B cell (primary cell): ENCODE results near the gene PLEKHH2.

Experiments
- EZH2 ChIP-seq: IDR thresholded peaks from 2 replicates; pipeline ENCODE4 v1.6.1; 2012; ENCODE audit warnings: borderline replicate concordance, low read depth, mild to moderate bottlenecking, moderate library complexity, low read length; ENCODE audit not compliant: insufficient read depth, poor library complexity, severe bottlenecking
- TF ChIP-seq, protein P1 (sequence below): fragments of 200-600 bp; IDR thresholded peaks from one replicate; pipeline ENCODE4 v1.8.0; 2022; ENCODE audit warnings: antibody characterized with exemption, mild to moderate bottlenecking

DNA sequence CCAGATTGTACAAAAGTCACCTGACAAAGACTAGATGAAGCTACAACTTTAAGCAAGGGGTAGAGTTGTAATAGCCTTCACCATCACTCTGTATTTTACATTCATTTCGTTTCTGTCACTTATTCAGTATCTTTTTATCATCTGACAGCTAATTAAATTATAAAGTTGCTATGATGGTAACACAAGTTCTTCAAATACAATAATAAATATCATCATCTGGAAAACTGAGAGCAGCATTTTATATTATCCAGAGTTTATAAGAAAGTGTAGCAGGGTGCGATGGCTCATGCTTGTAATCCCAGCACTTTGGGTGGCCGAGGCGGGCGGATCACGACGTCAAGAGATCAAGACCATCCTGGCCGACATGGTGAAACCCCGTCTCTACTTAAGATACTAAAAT lies 157.9 kb downstream of the PLEKHH2 start:
- TF ChIP-seq, protein P1, sequence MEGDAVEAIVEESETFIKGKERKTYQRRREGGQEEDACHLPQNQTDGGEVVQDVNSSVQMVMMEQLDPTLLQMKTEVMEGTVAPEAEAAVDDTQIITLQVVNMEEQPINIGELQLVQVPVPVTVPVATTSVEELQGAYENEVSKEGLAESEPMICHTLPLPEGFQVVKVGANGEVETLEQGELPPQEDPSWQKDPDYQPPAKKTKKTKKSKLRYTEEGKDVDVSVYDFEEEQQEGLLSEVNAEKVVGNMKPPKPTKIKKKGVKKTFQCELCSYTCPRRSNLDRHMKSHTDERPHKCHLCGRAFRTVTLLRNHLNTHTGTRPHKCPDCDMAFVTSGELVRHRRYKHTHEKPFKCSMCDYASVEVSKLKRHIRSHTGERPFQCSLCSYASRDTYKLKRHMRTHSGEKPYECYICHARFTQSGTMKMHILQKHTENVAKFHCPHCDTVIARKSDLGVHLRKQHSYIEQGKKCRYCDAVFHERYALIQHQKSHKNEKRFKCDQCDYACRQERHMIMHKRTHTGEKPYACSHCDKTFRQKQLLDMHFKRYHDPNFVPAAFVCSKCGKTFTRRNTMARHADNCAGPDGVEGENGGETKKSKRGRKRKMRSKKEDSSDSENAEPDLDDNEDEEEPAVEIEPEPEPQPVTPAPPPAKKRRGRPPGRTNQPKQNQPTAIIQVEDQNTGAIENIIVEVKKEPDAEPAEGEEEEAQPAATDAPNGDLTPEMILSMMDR = no peak
- no peak for TF ChIP-seq EZH2
